HepG2 (cell line): ENCODE results near the gene RMDN2. TPM values are rescaled to one million over a fixed set of nuclear protein-coding genes. Genes with fewer than 3 reads are reported as not detected.

Experiments
- CEBPZ ChIP-seq: IDR thresholded peaks from 2 replicates; pipeline ENCODE4 v1.6.1; 2012; ENCODE audit warnings: low read length, improper control_type of control experiment
- DNMT1 ChIP-seq: sonication (generic); formaldehyde crosslinking; IDR thresholded peaks from 2 replicates; pipeline ENCODE4 v1.5.1; 2020; ENCODE audit warnings: mild to moderate bottlenecking, missing genetic modification reagents
- FIP1L1 ChIP-seq: fragments of 200-400 bp; formaldehyde crosslinking; IDR thresholded peaks from 2 replicates; pipeline ENCODE4 v1.6.1; 2018; ENCODE audit warnings: low read depth, mild to moderate bottlenecking, low read length, moderate library complexity, borderline replicate concordance; ENCODE audit not compliant: insufficient read depth
- FOXP1 ChIP-seq, 2 experiments: fragments of 450-650 bp in 1 of 2; IDR thresholded peaks; 2 replicates each; pipeline ENCODE4 v1.6.1; 2017 to 2018; ENCODE audit warnings: antibody characterized with exemption in 1 of 2
- HOXA3 ChIP-seq: sonication (generic); formaldehyde crosslinking; IDR thresholded peaks from 2 replicates; pipeline ENCODE4 v1.5.0; 2020; ENCODE audit warnings: missing genetic modification reagents
- KLF6 ChIP-seq: IDR thresholded peaks from 2 replicates; pipeline ENCODE4 v1.8.0; 2016; ENCODE audit warnings: missing biosample characterization, missing genetic modification reagents
- NCOA2 ChIP-seq: sonication (generic); formaldehyde crosslinking; IDR thresholded peaks from 2 replicates; pipeline ENCODE4 v1.8.0; 2022; ENCODE audit warnings: inconsistent platforms
- PCBP2 ChIP-seq: fragments of 200-400 bp; formaldehyde crosslinking; optimal IDR thresholded peaks from 2 replicates; pipeline ENCODE3; 2018; ENCODE audit warnings: low read length, low read depth; ENCODE audit not compliant: poor library complexity, severe bottlenecking
- SAP130 ChIP-seq: IDR thresholded peaks from 2 replicates; pipeline ENCODE4 v1.6.1; 2016; ENCODE audit warnings: low read depth
- SKI ChIP-seq: fragments of 450-650 bp; IDR thresholded peaks from one replicate; pipeline ENCODE4 v1.6.1; 2018; ENCODE audit warnings: mild to moderate bottlenecking; ENCODE audit not compliant: partially characterized antibody
- SMYD3 ChIP-seq: sonication (generic); formaldehyde crosslinking; IDR thresholded peaks from 2 replicates; pipeline ENCODE4 v1.8.1; 2023; ENCODE audit warnings: mild to moderate bottlenecking, missing genetic modification reagents
- ZFP62 ChIP-seq: sonication (generic); formaldehyde crosslinking; IDR thresholded peaks from 2 replicates; pipeline ENCODE4 v1.4.0; 2020; ENCODE audit warnings: missing genetic modification reagents
- ZNF382 ChIP-seq: sonication (generic); formaldehyde crosslinking; IDR thresholded peaks from 2 replicates; pipeline ENCODE4 v1.5.0; 2020; ENCODE audit warnings: missing genetic modification reagents, mild to moderate bottlenecking, borderline replicate concordance
- ZNF431 ChIP-seq: sonication (generic); formaldehyde crosslinking; IDR thresholded peaks from 2 replicates; pipeline ENCODE4 v1.9.0; 2022; ENCODE audit warnings: missing genetic modification reagents, low read depth, mild to moderate bottlenecking, borderline replicate concordance
- ZNF446 ChIP-seq: sonication (generic); formaldehyde crosslinking; IDR thresholded peaks from 2 replicates; pipeline ENCODE4 v1.5.0; 2020; ENCODE audit warnings: mild to moderate bottlenecking, missing genetic modification reagents
- ZNF558 ChIP-seq: sonication (generic); formaldehyde crosslinking; IDR thresholded peaks from 2 replicates; pipeline ENCODE4 v1.9.0; 2022; ENCODE audit warnings: mild to moderate bottlenecking, missing genetic modification reagents, borderline replicate concordance
- ZNF703 ChIP-seq: sonication (generic); formaldehyde crosslinking; IDR thresholded peaks from 2 replicates; pipeline ENCODE4 v1.5.1; 2020; ENCODE audit warnings: missing genetic modification reagents, mild to moderate bottlenecking, moderate library complexity, borderline replicate concordance
- ZNF720 ChIP-seq: sonication (generic); formaldehyde crosslinking; IDR thresholded peaks from 2 replicates; pipeline ENCODE4 v1.4.0; 2020; ENCODE audit warnings: missing genetic modification reagents
- ZNF850 ChIP-seq: sonication (generic); formaldehyde crosslinking; conservative IDR thresholded peaks from 2 replicates; pipeline ENCODE4 v1.9.0; 2021; ENCODE audit warnings: mild to moderate bottlenecking, missing genetic modification reagents
- ZSCAN9 ChIP-seq: IDR thresholded peaks from 2 replicates; pipeline ENCODE4 v1.6.1; 2016; ENCODE audit warnings: borderline replicate concordance
- polyA plus RNA-seq, 8 experiments: library from polyadenylated mRNA; depleted of rRNA in 3 of 8; stranded (reverse) in 7 of 8; unstranded in 1 of 8; fragments of >200 nt; fragmentation: Illumina TruSeq in 4 of 8; extraction: Trizol in 4 of 8; gene quantifications; 2 replicates each; pipeline versions ENCODE4 v1.2.1 to v1.2.3, GENCODE V29; 2011 to 2016; ENCODE audit warnings: low read depth in 4 of 8, missing spikeins in 1 of 8, mixed read lengths in 1 of 8; ENCODE audit not compliant: insufficient read depth in 1 of 8
- total RNA-seq, 5 experiments: library from RNA; depleted of rRNA; stranded (reverse); fragments of >200 nt; fragmentation: Illumina TruSeq; extraction: Trizol; gene quantifications; 2 replicates each; pipeline ENCODE4 v1.2.3, GENCODE V29; 2016; ENCODE audit warnings: low read depth in 1 of 5
- TF ChIP-seq, protein P1 (sequence below): sonication (generic); formaldehyde crosslinking; IDR thresholded peaks from 2 replicates; pipeline ENCODE4 v1.5.0; 2020; ENCODE audit warnings: mild to moderate bottlenecking, missing genetic modification reagents
- TF ChIP-seq, protein P2 (sequence below): sonication (generic); formaldehyde crosslinking; IDR thresholded peaks from 2 replicates; pipeline ENCODE4 v1.5.0; 2020; ENCODE audit warnings: mild to moderate bottlenecking, missing genetic modification reagents, borderline replicate concordance

RMDN2 gene
- total and polyA plus RNA-seq, 2 of the 13 experiments (the other 11 are each of a cell fraction or from before 2014, with no cell fraction given) = 2.3 to 8.9 TPM

DNA sequence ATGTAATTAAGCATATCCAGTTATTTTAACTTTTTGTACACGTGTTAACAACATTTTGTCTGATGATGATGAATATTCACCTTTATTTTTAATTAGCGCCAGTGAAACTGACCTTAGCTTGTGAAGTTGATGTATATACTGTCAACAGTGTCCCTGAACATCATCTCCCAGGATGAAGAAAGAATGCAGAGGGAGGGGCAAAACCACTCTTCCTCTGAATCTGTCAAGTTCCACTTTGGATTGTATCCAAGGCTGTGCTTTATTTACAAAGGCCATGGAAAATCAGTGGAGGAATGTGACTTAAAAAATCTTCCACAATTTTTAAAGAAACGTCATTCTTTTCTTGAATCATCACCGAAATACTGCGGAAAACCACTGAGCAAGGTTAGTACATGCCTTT, 4.5 kb upstream of the RMDN2 start (continued):
- TF ChIP-seq FIP1L1 = no peak
- TF ChIP-seq CEBPZ = no peak
- no peak for TF ChIP-seq PCBP2
- TF ChIP-seq ZNF431 (CRISPR knock-in tag) = no peak
- TF ChIP-seq ZFP62 (CRISPR knock-in tag) = no peak
- TF ChIP-seq DNMT1 (CRISPR knock-in tag) = no peak
- no peak for TF ChIP-seq SKI
- no peak for TF ChIP-seq ZSCAN9 (CRISPR knock-in tag)
- TF ChIP-seq SAP130 = peak; percentile 75
- TF ChIP-seq KLF6 (CRISPR knock-in tag) = 0 out of 2 replicates have a peak, but pooled peaks have one; percentile 51
- no peak for TF ChIP-seq ZNF720 (CRISPR knock-in tag)
- TF ChIP-seq ZNF382 (CRISPR knock-in tag) = no peak
- no peak for TF ChIP-seq ZNF703
- peak; percentile 80 for TF ChIP-seq NCOA2
- TF ChIP-seq ZNF446 = no peak
- TF ChIP-seq SMYD3 (CRISPR knock-in tag) = no peak
- TF ChIP-seq, protein P1, sequence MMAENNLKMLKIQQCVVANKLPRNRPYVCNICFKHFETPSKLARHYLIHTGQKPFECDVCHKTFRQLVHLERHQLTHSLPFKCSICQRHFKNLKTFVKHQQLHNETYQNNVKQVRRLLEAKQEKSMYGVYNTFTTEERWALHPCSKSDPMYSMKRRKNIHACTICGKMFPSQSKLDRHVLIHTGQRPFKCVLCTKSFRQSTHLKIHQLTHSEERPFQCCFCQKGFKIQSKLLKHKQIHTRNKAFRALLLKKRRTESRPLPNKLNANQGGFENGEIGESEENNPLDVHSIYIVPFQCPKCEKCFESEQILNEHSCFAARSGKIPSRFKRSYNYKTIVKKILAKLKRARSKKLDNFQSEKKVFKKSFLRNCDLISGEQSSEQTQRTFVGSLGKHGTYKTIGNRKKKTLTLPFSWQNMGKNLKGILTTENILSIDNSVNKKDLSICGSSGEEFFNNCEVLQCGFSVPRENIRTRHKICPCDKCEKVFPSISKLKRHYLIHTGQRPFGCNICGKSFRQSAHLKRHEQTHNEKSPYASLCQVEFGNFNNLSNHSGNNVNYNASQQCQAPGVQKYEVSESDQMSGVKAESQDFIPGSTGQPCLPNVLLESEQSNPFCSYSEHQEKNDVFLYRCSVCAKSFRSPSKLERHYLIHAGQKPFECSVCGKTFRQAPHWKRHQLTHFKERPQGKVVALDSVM (CRISPR knock-in tag) = no peak
- TF ChIP-seq FOXP1 (IDR thresholded peaks at IDR 0.05) = no peak
- TF ChIP-seq FOXP1 (CRISPR knock-in tag; IDR thresholded peaks at IDR 0.05) = peak; percentile 68
- no peak for TF ChIP-seq ZNF850 (CRISPR knock-in tag)
- no peak for TF ChIP-seq ZNF558 (CRISPR knock-in tag)
- TF ChIP-seq, protein P2, sequence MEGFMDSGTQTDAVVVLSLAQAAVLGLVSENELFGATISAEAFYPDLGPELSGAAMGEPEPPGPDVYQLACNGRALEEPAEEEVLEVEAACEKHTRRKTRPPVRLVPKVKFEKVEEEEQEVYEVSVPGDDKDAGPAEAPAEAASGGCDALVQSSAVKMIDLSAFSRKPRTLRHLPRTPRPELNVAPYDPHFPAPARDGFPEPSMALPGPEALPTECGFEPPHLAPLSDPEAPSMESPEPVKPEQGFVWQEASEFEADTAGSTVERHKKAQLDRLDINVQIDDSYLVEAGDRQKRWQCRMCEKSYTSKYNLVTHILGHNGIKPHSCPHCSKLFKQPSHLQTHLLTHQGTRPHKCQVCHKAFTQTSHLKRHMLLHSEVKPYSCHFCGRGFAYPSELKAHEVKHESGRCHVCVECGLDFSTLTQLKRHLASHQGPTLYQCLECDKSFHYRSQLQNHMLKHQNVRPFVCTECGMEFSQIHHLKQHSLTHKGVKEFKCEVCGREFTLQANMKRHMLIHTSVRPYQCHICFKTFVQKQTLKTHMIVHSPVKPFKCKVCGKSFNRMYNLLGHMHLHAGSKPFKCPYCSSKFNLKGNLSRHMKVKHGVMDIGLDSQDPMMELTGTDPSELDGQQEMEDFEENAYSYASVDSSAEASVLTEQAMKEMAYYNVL (CRISPR knock-in tag) = peak; percentile 87
- TF ChIP-seq HOXA3 = peak; percentile 49
